HCT116 (cell line): ENCODE data around the gene ATF6B. TPM values are rescaled to one million over a fixed set of nuclear protein-coding genes. Genes with fewer than 3 reads are reported as not detected.
A peak's percentile ranks its signal among the peaks of the same experiment; 100 is the strongest.

ENCODE experiments used
- ATAC-seq: fragments of 200-7000 bp; cut with Tn5 transposase; 2 replicates; pipeline ENCODE4 v1.9.1; 2020; ENCODE audit warnings: mild to moderate bottlenecking, moderate library complexity
- Bru-seq: library from RNA; stranded (reverse); fragments of 400-500 nt; gene quantifications from one replicate; lab custom pipeline; 2021; lab: Mats Ljungman, UMichigan
- BruChase-seq, 2 experiments: library from RNA; stranded (reverse); fragments of 400-500 nt; gene quantifications; one replicate each; lab custom pipeline; 2021; lab: Mats Ljungman, UMichigan
- BruUV-seq: library from RNA; stranded (reverse); fragments of 400-500 nt; replicated peaks from 2 replicates; lab custom pipeline; 2021; lab: Mats Ljungman, UMichigan
- CTCF ChIA-PET: fragments of 300-600 bp; sonication (Branson Sonifier 250); formaldehyde crosslinking; loops from one replicate; lab custom pipeline; 2021; ENCODE audit warnings: antibody characterized with exemption; lab: Charles Lee
- POLR2A ChIA-PET: fragments of 300-600, 350-600 bp; sonication (Branson Sonifier 250); formaldehyde crosslinking; loops from one replicate; lab custom pipeline; 2021; ENCODE audit warnings: antibody characterized with exemption; lab: Charles Lee
- RAD21 ChIA-PET, 2 experiments: fragments of 300-600 bp; sonication (Branson Sonifier 250); formaldehyde crosslinking; loops; one replicate each; lab custom pipeline; 2023; ENCODE audit warnings: low total read pairs in 2 of 2; ENCODE audit not compliant: uncharacterized antibody in 2 of 2, unreplicated experiment in 2 of 2, low non-redundant PET in 1 of 2; lab: Charles Lee
- DNase-seq: peaks from one replicate; pipeline ENCODE4 v3.0.0-alpha.2; 2010; ENCODE audit warnings: low read depth, low spot score
- H2AFZ ChIP-seq: fragments of 200-600 bp; shearing (Covaris generic), sonication (generic); 2 replicates; pipeline ENCODE4 v1.6.1; 2017; ENCODE audit warnings: low read depth, mixed run types, mixed read lengths, antibody characterized with exemption, low read length; ENCODE audit not compliant: poor library complexity, severe bottlenecking
- H3K27ac ChIP-seq: 2 replicates; pipeline ENCODE4 v1.5.1; 2012; ENCODE audit warnings: low read depth, low read length
- H3K27me3 ChIP-seq: fragments of 200-600 bp; sonication (generic); 2 replicates; pipeline ENCODE4 v1.6.1; 2016; ENCODE audit warnings: mixed run types, low read length, mixed read lengths; ENCODE audit not compliant: insufficient read depth
- H3K36me3 ChIP-seq, 2 experiments: fragments of 200-500 bp in 1 of 2; fragments of 200-600 bp in 1 of 2; sonication (Bioruptor generic) in 1 of 2; sonication (generic) in 1 of 2; 2 replicates each; pipeline versions ENCODE4 v1.5.1 to v1.6.1; 2014 to 2016; ENCODE audit warnings: low read length in 2 of 2, inconsistent platforms in 1 of 2, mixed read lengths in 1 of 2, mixed run types in 1 of 2; ENCODE audit not compliant: insufficient read depth in 2 of 2, control insufficient read depth in 1 of 2
- H3K4me1 ChIP-seq, 2 experiments: fragments of 200-600 bp in 1 of 2; sonication (generic) in 1 of 2; 2 replicates each; pipeline versions ENCODE4 v1.5.1 to v1.6.1; 2012 to 2017; ENCODE audit warnings: low read length in 2 of 2, inconsistent platforms in 1 of 2, mild to moderate bottlenecking in 1 of 2, mixed read lengths in 1 of 2, mixed run types in 1 of 2, moderate library complexity in 1 of 2; ENCODE audit not compliant: insufficient read depth in 2 of 2, control insufficient read depth in 1 of 2
- H3K4me2 ChIP-seq: fragments of 200-600 bp; sonication (generic); 2 replicates; pipeline ENCODE4 v1.6.1; 2017; ENCODE audit warnings: mixed run types, low read length, mixed read lengths
- H3K4me3 ChIP-seq, 2 experiments: fragments of 200-600 bp in 1 of 2; sonication (generic) in 1 of 2; replicated peaks in 1 of 2; 2 replicates each; pipeline ENCODE4 v1.5.1; 2011 to 2016; ENCODE audit warnings: low read length in 2 of 2, control low read depth in 1 of 2, low read depth in 1 of 2, mild to moderate bottlenecking in 1 of 2, mixed read lengths in 1 of 2, mixed run types in 1 of 2
- H3K79me2 ChIP-seq: fragments of 200-600 bp; sonication (generic); 2 replicates; pipeline ENCODE4 v1.6.1; 2017; ENCODE audit warnings: mild to moderate bottlenecking, mixed run types, low read length, moderate library complexity, mixed read lengths; ENCODE audit not compliant: insufficient read depth
- H3K9ac ChIP-seq: fragments of 200-600 bp; sonication (generic); 2 replicates; pipeline ENCODE4 v1.6.1; 2016; ENCODE audit warnings: low read length, mixed read lengths
- H3K9me2 ChIP-seq: fragments of 200-600 bp; sonication (generic), shearing (Covaris generic); 2 replicates; pipeline ENCODE4 v1.6.1; 2017; ENCODE audit warnings: mixed run types, mild to moderate bottlenecking, moderate library complexity; ENCODE audit not compliant: insufficient read depth
- H3K9me3 ChIP-seq, 2 experiments: fragments of 200-500 bp in 1 of 2; fragments of 200-600 bp in 1 of 2; sonication (Bioruptor generic) in 1 of 2; sonication (generic) in 1 of 2; 2 replicates each; pipeline ENCODE4 v1.6.1; 2014 to 2017; ENCODE audit warnings: low read length in 2 of 2, mixed read lengths in 2 of 2, inconsistent platforms in 1 of 2, low read depth in 1 of 2, mild to moderate bottlenecking in 1 of 2, mixed run types in 1 of 2, moderate library complexity in 1 of 2; ENCODE audit not compliant: control insufficient read depth in 1 of 2, insufficient read depth in 1 of 2
- H4K20me1 ChIP-seq: fragments of 200-600 bp; sonication (generic), shearing (Covaris generic); 2 replicates; pipeline ENCODE4 v1.6.1; 2017; ENCODE audit warnings: mixed run types, mild to moderate bottlenecking, moderate library complexity; ENCODE audit not compliant: insufficient read depth
- JUND ChIP-seq: IDR thresholded peaks from 2 replicates; pipeline ENCODE4 v1.6.1; 2012
- POLR2AphosphoS5 ChIP-seq: IDR thresholded peaks from 2 replicates; pipeline ENCODE4 v1.6.1; 2011; ENCODE audit warnings: mild to moderate bottlenecking, low read depth, low read length, moderate library complexity
- YY1 ChIP-seq: IDR thresholded peaks from 2 replicates; pipeline ENCODE4 v1.6.1; 2011; ENCODE audit warnings: low read length, low read depth, moderate library complexity, mild to moderate bottlenecking; ENCODE audit not compliant: insufficient replicate concordance; ENCODE audit errors: extremely low read depth
- intact Hi-C: fragments of 100-400 bp; cut with micrococcal nuclease; formaldehyde crosslinking; loops from 2 replicates; pipeline ENCODE4 v1.10.0; 2022
- long read RNA-seq: library from polyadenylated mRNA; unstranded; transcript quantifications from one replicate; pipeline ENCODE4 v2.0.0, GENCODE V29; 2021; ENCODE audit not compliant: unreplicated experiment
- polyA plus RNA-seq: library from polyadenylated mRNA; unstranded; fragments of >200 nt; gene quantifications from 2 replicates; pipeline ENCODE4 v1.2.1, GENCODE V29; 2012; ENCODE audit warnings: missing spikeins
- total RNA-seq: library from RNA; stranded (reverse); gene quantifications from one replicate; pipeline ENCODE4 v1.2.1, GENCODE V29; 2021; ENCODE audit not compliant: unreplicated experiment

ATF6B gene
- total RNA-seq: 63.9 TPM
- 55.7 and 75.2 TPM in 2 replicates for polyA plus RNA-seq
- Bru-seq, nascent RNA: percentile 78 among the genes with signal in this experiment
- percentile 77 among the genes with signal in this experiment for BruChase-seq, experiment 1, labeled RNA remaining after a 6-hour chase
- BruChase-seq, experiment 2, labeled RNA remaining after a 2-hour chase: percentile 77 among the genes with signal in this experiment
- long read RNA-seq, partial matches to known transcripts: 3 of 11 reads
- long read RNA-seq, other reads (novel, unspliced or antisense): 3 of 11 reads

GRCh38 chr6:32127717-32128592 lies at the start of gene ATF6B:
TSS of gene ATF6B (minus strand) at chr6:32128246. CDS start at chr6:32128207, 39 bp downstream.
- BruUV-seq: TSS peak; percentile 18
- intact Hi-C loops: no loop called here
- ChIA-PET CTCF (interaction anchor here (0.5 to 1.8 kb wide), 6 partner anchors 9 to 68 kb away, joined by 3 to 18 read pairs (median 4); no protein-coding TSS in a partner anchor), POLR2A (interaction anchor here (0.6 to 1.9 kb wide), 7 partner anchors 15 to 844 kb away, joined by 3 to 10 read pairs (median 4); partner anchors contain the start of gene PBX2), RAD21 (interaction anchor here in 1 of 2 experiments (1.2 to 1.9 kb wide), 2 partner anchors 9 to 68 kb away, joined by 3 to 4 read pairs; no protein-coding TSS in a partner anchor)
- Histone ChIP-seq H3K4me1 (peaks cover 24 to 31% of the 10 kb centered on the region in 2 experiments), H3K9ac (peak within 1 kb of the TSS; percentile 93), H3K27me3 (no peaks in the 10 kb centered on the region), H3K9me3 (no peaks in the 10 kb centered on the region), H3K79me2 (peaks cover 27% of the 10 kb centered on the region), H3K4me3 (peak within 1 kb of the TSS; percentile 94 to 100), H3K27ac (peak within 1 kb of the TSS; percentile 92), H4K20me1 (no peaks in the 10 kb centered on the region), H3K9me2 (no peaks in the 10 kb centered on the region), H3K36me3 (peaks cover 0 to 2% of the 10 kb centered on the region in 2 experiments; a peak in 1 of 4 replicates), H2AFZ (no peak within 1 kb of the TSS), H3K4me2 (peak within 1 kb of the TSS; percentile 86)
- peak; percentile 98 for DNase-seq
- no peak for TF ChIP-seq JUND
- peak; percentile 53 for TF ChIP-seq POLR2AphosphoS5
- peak; percentile 91 for TF ChIP-seq YY1
- ATAC-seq: peak; percentile 89
